GM19238 (cell line): ENCODE data around the gene PRODH2.
"Not testable (repeated sequence)": the region's sequence is repeated elsewhere in the genome, so short reads cannot be mapped to it uniquely, and the experiment has no call there.

Experiments
- DNase-seq: peaks from one replicate; pipeline ENCODE4 v3.0.0; 2011; ENCODE audit warnings: low spot score; ENCODE audit not compliant: insufficient read length

The PRODH2 gene

GRCh38 chr19:35843676-35844481 is 31.2 kb upstream of the PRODH2 start:
- no peak for DNase-seq

- DNase-seq = no peak
Measured at GRCh38 chr19:35842666-35843272, 30.1 kb upstream of the PRODH2 start.

GRCh38 chr19:35841961-35842595 is 29.4 kb upstream of the PRODH2 start:
- no peak for DNase-seq

- DNase-seq = not testable (repeated sequence)
Measured at GRCh38 chr19:35836096-35836495, 23.5 kb upstream of the PRODH2 start.

GRCh38 chr19:35833972-35834371 is 21.3 kb upstream of the PRODH2 start:
- no peak for DNase-seq

- no peak for DNase-seq
Measured at GRCh38 chr19:35832054-35832453, 19.4 kb upstream of the PRODH2 start.

- no peak for DNase-seq
Measured at GRCh38 chr19:35830986-35831385, 18.3 kb upstream of the PRODH2 start.

GRCh38 chr19:35828692-35829301 is 16.2 kb upstream of the PRODH2 start:
- DNase-seq = no peak

- DNase-seq = no peak
Measured at GRCh38 chr19:35824150-35824549, 11.5 kb upstream of the PRODH2 start.

GRCh38 chr19:35822579-35822978 is 9.9 kb upstream of the PRODH2 start:
- DNase-seq = no peak

GRCh38 chr19:35818445-35818844 is 5.8 kb upstream of the PRODH2 start:
- DNase-seq = no peak

- DNase-seq = no peak
Measured at GRCh38 chr19:35816846-35817245, 4.2 kb upstream of the PRODH2 start.

GRCh38 chr19:35816262-35816661 is 3.6 kb upstream of the PRODH2 start:
- no peak for DNase-seq

- no peak for DNase-seq
Measured at GRCh38 chr19:35813043-35813890, 622 bp upstream of the PRODH2 start.

GRCh38 chr19:35811317-35812219 is 1.1 kb downstream of the PRODH2 start:
- no peak for DNase-seq

- DNase-seq = no peak
Measured at GRCh38 chr19:35807633-35808032, 5.0 kb downstream of the PRODH2 start.

GRCh38 chr19:35806597-35806996 is 6.0 kb downstream of the PRODH2 start:
- no peak for DNase-seq

GRCh38 chr19:35805526-35806102 is 7.0 kb downstream of the PRODH2 start:
- no peak for DNase-seq

GRCh38 chr19:35801828-35802227 is 10.8 kb downstream of the PRODH2 start:
- DNase-seq = no peak

GRCh38 chr19:35797663-35798062 is 15.0 kb downstream of the PRODH2 start:
- DNase-seq = no peak
